Neural progenitor cell (in vitro differentiated cells): ENCODE measurements around the gene KCNQ1. TPM values are rescaled to one million over a fixed set of nuclear protein-coding genes. Genes with fewer than 3 reads are reported as not detected.

Experiments used
- DNase-seq: peaks from one replicate; pipeline ENCODE4 v3.0.0-alpha.2; 2016; ENCODE audit warnings: low spot score
- H2AFZ ChIP-seq: fragments of 200-600 bp; sonication (generic); replicated peaks from 2 replicates; pipeline ENCODE4 v1.6.1; 2016; ENCODE audit warnings: antibody characterized with exemption
- H3F3A ChIP-seq: fragments of 200-600 bp; sonication (generic); 2 replicates; pipeline ENCODE4 v1.6.1; 2016; ENCODE audit warnings: antibody characterized with exemption, low read depth
- H3K27ac ChIP-seq: fragments of 200-600 bp; sonication (generic); 2 replicates; pipeline ENCODE4 v1.5.1; 2016; ENCODE audit warnings: mild to moderate bottlenecking
- H3K27me3 ChIP-seq: fragments of 200-600 bp; sonication (generic); 2 replicates; pipeline ENCODE4 v1.6.1; 2016; ENCODE audit warnings: mild to moderate bottlenecking, moderate library complexity
- H3K36me3 ChIP-seq: fragments of 200-600 bp; sonication (generic); 2 replicates; pipeline ENCODE4 v1.5.1; 2016
- H3K4me1 ChIP-seq: fragments of 200-600 bp; sonication (generic); 2 replicates; pipeline ENCODE4 v1.6.1; 2016; ENCODE audit warnings: mixed run types
- H3K4me2 ChIP-seq: fragments of 200-600 bp; sonication (generic); 2 replicates; pipeline ENCODE4 v1.6.1; 2016
- H3K4me3 ChIP-seq: fragments of 200-600 bp; sonication (generic); 2 replicates; pipeline ENCODE4 v1.5.1; 2016
- H3K79me2 ChIP-seq: fragments of 200-600 bp; sonication (generic); 2 replicates; pipeline ENCODE4 v1.6.1; 2016; ENCODE audit warnings: low read depth
- H3K9ac ChIP-seq: fragments of 200-600 bp; sonication (generic); 2 replicates; pipeline ENCODE4 v1.6.1; 2016
- H3K9me3 ChIP-seq: fragments of 200-600 bp; sonication (generic); 2 replicates; pipeline ENCODE4 v1.5.1; 2016; ENCODE audit warnings: low read depth
- H4K20me1 ChIP-seq: fragments of 200-600 bp; sonication (generic); 2 replicates; pipeline ENCODE4 v1.6.1; 2016; ENCODE audit warnings: low read depth
- H3K27ac Mint-ChIP-seq: 3 replicates; pipeline ENCODE4 v1.8.0; 2021; ENCODE audit warnings: mixed read lengths
- H3K27me3 Mint-ChIP-seq: 2 replicates; pipeline ENCODE4 v1.8.0; 2022; ENCODE audit warnings: low read depth, mild to moderate bottlenecking, inconsistent platforms, moderate library complexity, mixed read lengths; ENCODE audit not compliant: insufficient read depth
- H3K36me3 Mint-ChIP-seq: 3 replicates; pipeline ENCODE4 v1.8.0; 2021; ENCODE audit warnings: mixed read lengths
- H3K4me1 Mint-ChIP-seq: 3 replicates; pipeline ENCODE4 v1.8.0; 2021; ENCODE audit warnings: mixed read lengths
- H3K4me3 Mint-ChIP-seq: 3 replicates; pipeline ENCODE4 v1.8.0; 2021; ENCODE audit warnings: mild to moderate bottlenecking, moderate library complexity, mixed read lengths
- H3K9me3 Mint-ChIP-seq: 3 replicates; pipeline ENCODE4 v1.8.0; 2020; ENCODE audit warnings: mixed read lengths
- EZH2 ChIP-seq: fragments of 200-600 bp; sonication (generic); IDR thresholded peaks from 2 replicates; pipeline ENCODE4 v1.6.1; 2017; ENCODE audit warnings: antibody characterized with exemption, mild to moderate bottlenecking, moderate library complexity
- EZH2phosphoT487 ChIP-seq: fragments of 200-600 bp; sonication (generic); IDR thresholded peaks from 2 replicates; pipeline ENCODE4 v1.6.1; 2017; ENCODE audit warnings: antibody characterized with exemption
- total RNA-seq: library from RNA; depleted of rRNA; stranded (reverse); fragments of >200 nt; gene quantifications from 2 replicates; pipeline ENCODE4 v1.2.3, GENCODE V29; 2015; ENCODE audit warnings: low replicate concordance
- TF ChIP-seq, protein P1 (sequence below): fragments of 200-600 bp; sonication (generic); IDR thresholded peaks from 2 replicates; pipeline ENCODE4 v1.5.1; 2017; ENCODE audit warnings: antibody characterized with exemption, mild to moderate bottlenecking

KCNQ1 gene
- total RNA-seq, 1 donor from 2014 or later, result 0.11 TPM

DNA sequence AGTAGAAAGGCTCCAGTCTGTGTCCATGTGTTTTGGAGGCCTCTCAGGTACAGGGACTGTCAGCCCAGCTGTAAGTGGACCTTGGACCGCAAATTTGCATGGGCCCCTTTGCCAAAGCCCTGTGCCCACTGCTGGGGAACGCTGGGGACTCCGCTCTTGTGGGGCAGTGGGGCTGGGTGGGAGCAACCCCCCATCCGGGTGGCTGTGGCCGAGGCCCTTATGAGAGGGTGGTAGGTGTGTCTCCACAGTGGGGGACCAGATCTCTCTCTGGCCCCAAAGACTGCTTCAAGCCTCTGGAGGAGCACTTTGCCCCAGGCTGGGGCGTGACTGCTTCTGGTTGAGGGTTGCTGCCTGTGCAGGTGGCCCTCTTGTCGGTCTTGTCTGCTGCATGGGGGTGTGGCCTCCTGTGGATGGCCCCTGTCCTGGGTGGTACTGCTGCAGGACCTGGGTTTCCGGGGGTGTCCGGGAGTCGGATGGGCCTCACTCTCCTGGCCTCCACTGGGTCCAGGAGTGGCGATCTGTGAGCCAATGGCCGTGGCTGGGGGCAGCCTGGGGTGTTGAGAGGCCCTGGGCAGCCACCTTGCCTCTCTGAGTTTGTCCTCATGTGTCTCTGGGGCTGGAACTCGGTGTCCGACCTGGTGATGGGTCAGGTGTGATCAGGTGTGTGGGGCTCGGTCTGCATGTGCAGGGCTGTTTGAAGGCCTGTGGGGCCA is 15.9 kb downstream of the KCNQ1 start:
- no peaks in the 10 kb centered on the region for H3K9me3 Mint-ChIP-seq
- Histone ChIP-seq H3K27ac (no peak overlapping the region), H3K9me3 (no peaks in the 10 kb centered on the region), H3K27me3 (peaks cover 44% of the 10 kb centered on the region), H3F3A (no peaks in the 10 kb centered on the region), H3K36me3 (no peaks in the 10 kb centered on the region), H3K9ac (no peak overlapping the region), H3K4me2 (no peak overlapping the region), H3K4me3 (no peak overlapping the region), H2AFZ (no peak overlapping the region), H4K20me1 (no peaks in the 10 kb centered on the region), H3K4me1 (peaks cover 7% of the 10 kb centered on the region), H3K79me2 (no peaks in the 10 kb centered on the region)
- no peaks in the 10 kb centered on the region for H3K4me1 Mint-ChIP-seq
- no peak overlapping the region for H3K4me3 Mint-ChIP-seq
- peaks cover 9% of the 10 kb centered on the region for H3K27me3 Mint-ChIP-seq
- TF ChIP-seq, protein P1, sequence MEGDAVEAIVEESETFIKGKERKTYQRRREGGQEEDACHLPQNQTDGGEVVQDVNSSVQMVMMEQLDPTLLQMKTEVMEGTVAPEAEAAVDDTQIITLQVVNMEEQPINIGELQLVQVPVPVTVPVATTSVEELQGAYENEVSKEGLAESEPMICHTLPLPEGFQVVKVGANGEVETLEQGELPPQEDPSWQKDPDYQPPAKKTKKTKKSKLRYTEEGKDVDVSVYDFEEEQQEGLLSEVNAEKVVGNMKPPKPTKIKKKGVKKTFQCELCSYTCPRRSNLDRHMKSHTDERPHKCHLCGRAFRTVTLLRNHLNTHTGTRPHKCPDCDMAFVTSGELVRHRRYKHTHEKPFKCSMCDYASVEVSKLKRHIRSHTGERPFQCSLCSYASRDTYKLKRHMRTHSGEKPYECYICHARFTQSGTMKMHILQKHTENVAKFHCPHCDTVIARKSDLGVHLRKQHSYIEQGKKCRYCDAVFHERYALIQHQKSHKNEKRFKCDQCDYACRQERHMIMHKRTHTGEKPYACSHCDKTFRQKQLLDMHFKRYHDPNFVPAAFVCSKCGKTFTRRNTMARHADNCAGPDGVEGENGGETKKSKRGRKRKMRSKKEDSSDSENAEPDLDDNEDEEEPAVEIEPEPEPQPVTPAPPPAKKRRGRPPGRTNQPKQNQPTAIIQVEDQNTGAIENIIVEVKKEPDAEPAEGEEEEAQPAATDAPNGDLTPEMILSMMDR, result no peak
- TF ChIP-seq EZH2phosphoT487, result no peak
- no peak for TF ChIP-seq EZH2
- H3K27ac Mint-ChIP-seq, result no peak overlapping the region
- no peak for DNase-seq
- no peaks in the 10 kb centered on the region for H3K36me3 Mint-ChIP-seq

DNA sequence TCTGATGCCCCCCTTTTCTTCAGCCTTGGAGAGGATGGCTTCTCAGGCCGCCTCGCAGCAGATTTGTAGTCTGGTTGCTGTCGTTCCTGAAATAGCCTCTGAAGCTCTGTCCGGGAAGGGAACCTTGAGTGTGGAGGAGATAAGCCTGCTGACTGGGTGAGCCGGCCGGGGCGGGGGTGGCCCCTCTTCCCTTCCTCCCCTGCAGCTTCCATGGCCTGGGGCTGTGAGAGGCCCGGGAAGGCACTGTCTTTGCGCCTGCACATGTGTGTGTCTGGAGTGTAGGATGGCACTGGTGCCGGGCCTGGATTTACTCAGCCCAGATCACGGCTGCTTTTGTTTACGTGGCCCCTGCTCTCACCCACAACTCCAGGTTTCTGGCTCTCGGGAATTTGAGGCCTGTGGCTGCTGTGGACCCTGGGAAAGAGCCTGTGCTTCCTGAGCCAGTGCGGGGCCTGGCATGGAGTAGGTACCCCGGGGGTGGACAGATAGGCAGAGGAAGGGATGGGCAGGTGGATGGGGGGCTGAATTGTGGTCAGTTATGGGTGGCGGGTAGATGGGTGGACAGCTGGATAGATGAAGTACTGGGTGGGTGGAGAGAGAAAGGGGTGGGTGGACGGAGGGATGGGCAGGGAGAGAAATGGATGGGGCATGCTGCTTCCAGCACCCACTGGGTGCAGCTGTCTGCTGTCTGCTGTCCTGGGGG is 16.6 kb downstream of the KCNQ1 start:
- no peak overlapping the region for H3K4me3 Mint-ChIP-seq
- TF ChIP-seq, protein P1, result no peak
- TF ChIP-seq EZH2phosphoT487, result no peak
- no peak for TF ChIP-seq EZH2
- Histone ChIP-seq H3K9me3 (no peaks in the 10 kb centered on the region), H3F3A (no peaks in the 10 kb centered on the region), H3K4me2 (no peak overlapping the region), H3K9ac (no peak overlapping the region), H3K79me2 (no peaks in the 10 kb centered on the region), H3K4me3 (no peak overlapping the region), H3K36me3 (no peaks in the 10 kb centered on the region), H3K4me1 (peaks cover 7% of the 10 kb centered on the region), H3K27ac (no peak overlapping the region), H3K27me3 (peaks cover 43% of the 10 kb centered on the region), H2AFZ (no peak overlapping the region), H4K20me1 (no peaks in the 10 kb centered on the region)
- no peaks in the 10 kb centered on the region for H3K36me3 Mint-ChIP-seq
- H3K27me3 Mint-ChIP-seq, result peaks cover 8% of the 10 kb centered on the region
- DNase-seq, result no peak
- H3K9me3 Mint-ChIP-seq, result no peaks in the 10 kb centered on the region
- H3K4me1 Mint-ChIP-seq, result no peaks in the 10 kb centered on the region
- no peak overlapping the region for H3K27ac Mint-ChIP-seq

DNA sequence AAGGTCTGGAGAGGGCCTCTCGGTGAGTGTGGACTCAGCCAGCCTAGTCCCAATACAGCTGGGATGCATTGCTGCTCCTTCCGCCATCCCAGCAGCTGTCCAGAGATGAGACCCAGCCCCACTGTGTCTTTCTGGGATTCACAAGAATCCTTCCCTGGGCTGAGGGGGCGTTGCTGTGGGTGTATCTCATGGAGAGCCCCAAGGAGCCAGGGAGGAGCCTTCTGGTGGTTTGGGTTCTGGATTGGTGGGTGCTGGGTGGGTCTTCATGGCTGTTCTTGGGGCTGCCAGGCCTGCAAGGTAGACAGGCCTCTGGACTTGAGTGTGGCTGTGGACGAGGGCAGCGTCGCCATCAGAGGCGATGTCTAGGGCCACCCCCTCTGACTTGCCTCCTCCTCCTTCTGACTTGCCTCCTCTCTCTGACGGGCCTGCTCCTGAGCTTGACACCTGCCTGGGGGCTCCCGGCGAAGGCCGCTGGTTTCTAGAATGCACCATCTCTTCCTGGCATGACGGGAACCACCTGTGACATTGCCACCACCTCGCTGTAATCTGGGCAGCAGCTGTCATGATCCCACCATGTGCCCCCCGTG is 17.2 kb downstream of the KCNQ1 start:
- no peak overlapping the region for H2AFZ ChIP-seq
- TF ChIP-seq EZH2 (no peak), EZH2phosphoT487 (no peak)
- TF ChIP-seq, protein P1, result no peak
- H3K4me1 ChIP-seq, result peaks cover 7% of the 10 kb centered on the region
- no peak overlapping the region for H3K27ac ChIP-seq
- H3K4me3 Mint-ChIP-seq, result peak overlapping the region; percentile 70
- no peak overlapping the region for H3K9ac ChIP-seq
- no peak overlapping the region for H3K27ac Mint-ChIP-seq
- H3F3A ChIP-seq, result no peaks in the 10 kb centered on the region
- peaks cover 5% of the 10 kb centered on the region for H3K27me3 Mint-ChIP-seq
- H4K20me1 ChIP-seq, result no peaks in the 10 kb centered on the region
- no peak overlapping the region for H3K4me2 ChIP-seq
- H3K9me3 ChIP-seq, result no peaks in the 10 kb centered on the region
- H3K4me3 ChIP-seq, result no peak overlapping the region
- H3K4me1 Mint-ChIP-seq, result no peaks in the 10 kb centered on the region
- no peaks in the 10 kb centered on the region for H3K36me3 Mint-ChIP-seq
- H3K9me3 Mint-ChIP-seq, result no peaks in the 10 kb centered on the region
- H3K36me3 ChIP-seq, result no peaks in the 10 kb centered on the region
- H3K27me3 ChIP-seq, result peaks cover 46% of the 10 kb centered on the region
- no peaks in the 10 kb centered on the region for H3K79me2 ChIP-seq
- DNase-seq, result no peak
